Stimulated activated CD8-positive, alpha-beta memory T cell treated with anti-CD3 and anti-CD28 coated beads, Interleukin-12 subunit alpha, Interleukin-12 subunit beta, amount 100 ng/mL, for 1 hour (primary cell): Measurements from ENCODE around the gene ARHGEF39.

Experiments
- DNase-seq: peaks from one replicate; pipeline ENCODE4 v3.0.0-alpha.2; 2020; ENCODE audit warnings: low read depth

The ARHGEF39 gene, protein sequence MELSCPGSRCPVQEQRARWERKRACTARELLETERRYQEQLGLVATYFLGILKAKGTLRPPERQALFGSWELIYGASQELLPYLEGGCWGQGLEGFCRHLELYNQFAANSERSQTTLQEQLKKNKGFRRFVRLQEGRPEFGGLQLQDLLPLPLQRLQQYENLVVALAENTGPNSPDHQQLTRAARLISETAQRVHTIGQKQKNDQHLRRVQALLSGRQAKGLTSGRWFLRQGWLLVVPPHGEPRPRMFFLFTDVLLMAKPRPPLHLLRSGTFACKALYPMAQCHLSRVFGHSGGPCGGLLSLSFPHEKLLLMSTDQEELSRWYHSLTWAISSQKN

GRCh38 chr9:35664531-35665470 is at the start of gene ARHGEF39:
ARHGEF39 (minus strand) TSS chr9:35665195; CDS start chr9:35665169, 26 bp downstream.
- DNase-seq, result no peak

DNA sequence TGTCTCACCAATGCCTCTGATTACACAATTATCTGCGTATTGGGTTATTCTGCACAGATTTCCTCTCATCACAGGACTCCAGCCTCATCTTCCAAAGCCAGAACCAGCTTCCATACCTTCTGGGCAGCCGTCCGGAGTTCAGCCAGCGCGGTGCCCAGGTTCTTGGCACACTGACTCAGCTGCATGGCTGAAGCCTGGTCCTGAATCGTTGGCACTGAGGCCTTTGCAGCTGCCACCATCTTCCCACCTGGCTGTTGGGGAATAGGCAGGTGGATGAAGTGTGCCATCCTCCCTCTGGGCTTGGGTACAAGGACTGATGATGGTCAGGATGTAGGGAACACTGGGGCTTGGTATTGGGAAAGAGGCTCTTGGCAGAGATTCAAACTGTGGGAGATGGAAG is 49.1 kb upstream of the ARHGEF39 start:
- DNase-seq, result no peak

DNA sequence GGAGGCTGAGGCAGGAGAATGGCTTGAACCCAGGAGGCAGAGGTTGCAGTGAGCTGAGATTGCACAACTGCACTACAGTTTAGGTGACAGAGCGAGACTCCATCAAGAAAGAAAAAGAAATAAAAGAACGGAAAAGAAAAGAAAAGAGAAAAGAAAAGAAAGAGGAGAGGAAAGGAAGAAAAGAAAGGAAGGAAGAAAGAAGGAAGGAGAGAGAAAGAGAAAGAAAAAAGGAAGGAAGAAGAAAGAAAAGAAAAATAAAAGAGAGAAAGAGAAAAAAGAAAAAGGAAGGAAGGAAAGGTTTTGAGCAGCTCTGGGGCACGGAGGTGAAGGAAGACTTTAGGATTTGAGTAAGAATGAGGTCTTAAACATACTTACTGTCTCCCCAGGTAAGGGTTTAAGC is 48.6 kb upstream of the ARHGEF39 start:
- no peak for DNase-seq

DNA sequence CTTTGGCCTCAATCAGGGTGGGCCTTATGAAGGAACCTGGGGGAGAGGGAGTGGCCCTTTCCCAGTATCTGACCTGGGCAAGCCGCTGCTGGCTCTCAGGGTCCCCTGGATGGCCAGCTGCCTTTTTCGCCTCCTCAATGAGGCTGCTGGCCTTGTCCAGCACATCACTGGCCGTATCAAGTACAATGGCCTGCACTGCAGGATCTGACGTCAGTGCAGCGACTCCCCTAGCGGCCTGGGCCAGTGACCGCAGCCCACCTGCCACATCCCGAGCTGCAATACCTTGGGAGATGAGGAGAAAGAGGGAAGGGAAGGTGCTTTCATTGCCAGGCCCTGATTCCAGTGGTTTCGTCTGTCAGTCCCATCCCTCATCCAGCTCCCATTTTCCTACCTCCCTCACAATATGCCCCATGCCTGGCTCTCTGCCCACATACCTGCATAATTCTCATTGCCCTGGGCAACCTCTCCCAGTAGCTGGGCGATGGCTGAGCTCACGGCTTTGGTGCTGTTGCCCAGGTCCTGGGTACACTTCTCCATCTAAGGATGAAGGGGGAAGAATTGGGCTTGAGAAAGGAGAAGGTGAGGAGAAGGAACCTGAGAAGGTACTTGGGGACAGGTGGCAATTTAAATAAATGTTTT is 47.9 kb upstream of the ARHGEF39 start:
- DNase-seq, result no peak

GRCh38 chr9:35711501-35712428 is 46.8 kb upstream of the ARHGEF39 start:
- no peak for DNase-seq

GRCh38 chr9:35710818-35711500 is 46.0 kb upstream of the ARHGEF39 start:
- no peak for DNase-seq

DNA sequence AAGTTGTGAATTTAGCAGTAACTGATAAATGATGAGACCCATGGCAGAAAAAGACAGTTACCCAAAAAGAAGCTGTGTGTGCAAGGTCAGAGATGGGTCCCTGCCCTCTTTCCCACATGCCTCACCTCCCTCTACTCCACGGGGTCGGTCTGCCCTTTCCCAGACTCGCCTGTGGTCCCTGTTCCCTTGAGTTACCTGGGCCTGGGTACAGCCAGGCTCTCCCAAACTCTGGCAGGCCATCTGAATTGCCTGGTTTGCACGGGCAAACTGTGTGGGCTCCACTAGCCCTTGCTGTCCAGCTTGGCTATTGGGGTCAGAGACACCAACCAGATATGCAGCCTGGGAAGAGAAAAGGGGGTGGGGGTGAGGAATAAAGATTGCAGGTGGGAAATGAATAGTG is 43.2 kb upstream of the ARHGEF39 start:
- no peak for DNase-seq

- DNase-seq, result no peak
These were observed 42.0 kb upstream of the ARHGEF39 start for GRCh38 chr9:35706951-35707350.

DNA sequence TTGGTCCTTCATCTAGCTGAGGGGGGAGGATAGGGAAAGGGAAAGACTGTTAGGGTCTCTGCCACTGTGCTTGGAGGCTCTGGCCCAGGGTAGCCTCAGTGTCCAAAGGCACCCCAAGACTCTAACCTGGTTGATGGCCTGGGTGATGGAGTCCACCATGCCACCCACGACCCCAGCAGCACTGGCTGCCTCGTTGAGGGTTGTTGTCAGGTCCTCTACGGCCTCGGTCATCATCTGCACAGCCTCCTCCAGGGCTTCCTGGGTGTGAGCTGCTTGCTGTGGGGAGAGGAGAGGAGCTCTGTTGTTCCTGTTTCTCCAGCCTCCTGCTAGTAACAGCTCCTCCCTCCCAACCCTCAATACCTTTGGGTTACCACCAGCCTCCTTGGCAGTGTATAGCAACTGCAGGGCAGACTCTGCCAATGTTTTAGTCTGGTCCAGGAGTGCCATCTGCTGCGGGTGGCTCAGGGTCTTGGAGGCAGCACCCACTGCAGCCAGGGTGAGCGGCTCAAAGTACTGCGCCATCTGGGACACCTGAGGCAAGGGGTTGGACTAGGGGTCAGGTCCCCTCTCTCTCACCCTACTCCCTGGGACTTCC is 40.9 kb upstream of the ARHGEF39 start:
- no peak for DNase-seq

- DNase-seq, result no peak
These were observed 40.4 kb upstream of the ARHGEF39 start for GRCh38 chr9:35705372-35705771.

DNA sequence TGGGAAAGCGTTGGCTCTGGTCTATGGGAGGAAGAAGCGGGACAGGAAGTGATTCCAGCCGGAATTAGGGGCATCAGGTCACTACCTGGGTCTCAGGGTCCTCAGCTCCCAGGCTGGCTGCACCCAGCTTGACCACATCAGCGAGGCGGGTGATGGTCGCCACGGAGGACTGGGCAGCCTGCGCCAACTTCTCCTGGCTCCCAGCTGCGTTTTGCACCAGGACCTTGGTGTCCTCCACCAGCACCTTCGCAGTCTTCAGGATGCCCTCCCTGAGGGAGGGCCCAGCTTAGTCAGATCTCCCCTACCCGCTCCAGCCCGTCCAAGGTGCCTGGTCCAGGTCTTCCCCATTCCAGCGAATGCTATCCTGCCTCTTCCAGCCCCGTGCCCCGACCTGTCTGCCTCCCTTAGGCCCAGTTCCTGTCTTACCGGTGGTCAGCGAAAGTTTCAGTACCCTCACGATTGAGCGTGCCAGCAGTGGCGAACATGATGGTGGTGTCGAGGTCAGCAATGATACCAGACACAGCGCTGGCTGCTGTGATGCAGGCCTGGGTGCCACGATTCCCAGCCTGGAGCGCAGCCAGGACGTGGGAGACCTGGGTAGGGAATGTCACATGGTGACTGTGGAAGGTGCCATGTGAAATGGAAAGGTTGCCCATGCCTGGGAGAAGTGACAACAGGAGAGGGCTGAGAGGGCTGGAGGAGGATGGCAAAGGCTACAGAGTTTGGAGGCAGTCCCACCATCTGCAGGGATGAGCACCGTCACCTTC is 39.1 kb upstream of the ARHGEF39 start:
- DNase-seq, result no peak

DNA sequence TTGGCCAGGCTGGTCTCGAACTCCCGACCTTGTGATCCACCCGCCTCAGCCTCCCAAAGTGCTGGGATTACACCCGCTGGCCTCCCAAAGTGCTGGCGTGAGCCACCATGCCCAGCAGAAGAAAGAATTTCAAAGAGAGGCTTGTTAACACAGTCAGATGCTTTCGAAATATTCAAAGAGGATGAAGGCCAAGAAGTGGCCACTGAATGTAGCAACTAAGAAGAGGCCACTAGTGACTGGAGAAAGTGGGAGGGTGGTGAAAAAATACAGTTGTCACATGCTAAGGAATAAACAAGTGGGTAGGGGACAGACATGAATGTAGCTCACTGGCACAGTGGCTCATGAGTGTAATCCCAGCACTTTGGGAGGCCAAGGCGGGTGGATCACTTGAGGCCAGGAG is 37.7 kb upstream of the ARHGEF39 start:
- DNase-seq, result no peak

DNA sequence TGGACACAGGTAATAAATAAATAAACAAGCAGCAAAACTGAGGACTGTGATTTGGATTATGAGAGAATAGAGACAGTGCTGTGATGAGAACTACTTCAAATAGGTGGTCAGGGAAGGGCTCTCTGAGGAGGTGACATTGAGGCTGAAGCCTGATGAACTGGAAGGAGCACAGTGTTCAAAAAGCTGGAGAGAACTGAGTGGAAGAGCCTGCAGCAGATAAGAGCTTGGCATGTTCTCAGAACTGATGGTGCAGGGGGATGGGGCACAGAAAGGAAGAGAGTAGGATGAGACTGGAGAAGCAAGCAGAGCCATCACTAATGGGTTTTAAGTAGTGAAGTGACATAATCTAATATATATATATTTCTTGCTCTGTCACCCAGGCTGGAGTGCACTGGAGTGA is 35.9 kb upstream of the ARHGEF39 start:
- no peak for DNase-seq

- DNase-seq, result no peak
These were observed 35.0 kb upstream of the ARHGEF39 start for GRCh38 chr9:35700031-35700430.

DNA sequence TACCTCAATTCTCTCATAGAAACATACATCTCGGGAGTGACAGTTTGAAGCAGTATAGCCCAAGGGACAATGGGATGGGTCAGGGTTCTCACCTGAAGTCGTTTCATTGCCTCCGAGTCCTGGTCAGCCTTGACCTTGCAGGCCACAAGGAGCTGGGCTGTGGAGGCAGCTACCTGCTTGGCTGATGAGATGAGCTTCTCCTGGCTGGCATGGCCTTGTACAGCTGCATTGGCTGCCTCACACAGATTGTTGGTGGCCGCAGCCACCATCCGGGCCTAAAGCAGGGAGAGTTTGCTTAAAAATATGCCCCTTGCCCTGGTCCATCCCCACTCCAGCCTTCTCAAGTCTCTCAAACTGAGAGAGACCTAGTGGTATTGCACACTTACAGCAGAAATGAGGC is 33.2 kb upstream of the ARHGEF39 start:
- DNase-seq, result no peak

DNA sequence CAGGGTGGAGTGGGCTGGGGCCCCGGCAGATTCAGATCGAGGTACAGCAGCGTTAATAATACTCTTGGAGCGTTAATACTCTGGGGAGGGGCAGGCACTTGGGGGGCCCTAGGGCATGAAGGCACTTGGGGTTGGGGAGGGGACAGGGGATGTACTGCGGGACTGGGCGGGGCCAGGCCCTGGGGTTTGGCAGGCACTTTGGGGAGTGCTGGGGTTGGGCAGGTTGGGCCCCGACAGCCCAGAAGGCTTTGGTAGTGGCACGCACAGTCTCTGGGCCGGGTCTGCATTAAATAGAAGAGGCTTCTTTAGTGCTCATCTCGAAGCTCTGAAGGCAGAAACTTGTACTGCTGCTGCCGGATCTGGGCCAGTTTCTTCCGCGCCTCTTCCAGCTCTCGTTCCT is 32.5 kb upstream of the ARHGEF39 start:
- no peak for DNase-seq

GRCh38 chr9:35696520-35697215 is 31.7 kb upstream of the ARHGEF39 start:
- DNase-seq, result peak; percentile 45

DNA sequence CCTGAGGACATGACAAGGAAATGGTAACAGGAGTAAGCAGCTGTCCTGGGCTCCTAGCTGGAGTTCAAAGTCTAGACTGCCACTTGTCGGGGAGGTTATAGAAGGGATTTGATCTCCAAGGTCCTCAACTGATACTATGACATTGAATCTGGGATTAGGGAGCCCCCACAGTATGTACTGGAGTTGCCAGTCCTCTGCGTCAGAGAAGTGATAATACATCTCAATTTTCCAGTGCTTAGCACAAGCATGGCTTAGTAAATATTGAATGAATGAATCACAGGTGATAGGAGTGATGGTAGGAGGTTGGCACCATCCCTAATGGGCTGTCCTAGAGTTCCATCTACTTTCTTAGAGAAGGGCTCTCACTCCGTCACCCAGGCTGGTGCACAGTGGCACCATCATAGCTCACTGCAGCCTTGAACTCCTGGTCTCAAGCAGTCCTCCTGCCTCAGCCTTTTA is 31.0 kb upstream of the ARHGEF39 start:
- DNase-seq, result no peak

DNA sequence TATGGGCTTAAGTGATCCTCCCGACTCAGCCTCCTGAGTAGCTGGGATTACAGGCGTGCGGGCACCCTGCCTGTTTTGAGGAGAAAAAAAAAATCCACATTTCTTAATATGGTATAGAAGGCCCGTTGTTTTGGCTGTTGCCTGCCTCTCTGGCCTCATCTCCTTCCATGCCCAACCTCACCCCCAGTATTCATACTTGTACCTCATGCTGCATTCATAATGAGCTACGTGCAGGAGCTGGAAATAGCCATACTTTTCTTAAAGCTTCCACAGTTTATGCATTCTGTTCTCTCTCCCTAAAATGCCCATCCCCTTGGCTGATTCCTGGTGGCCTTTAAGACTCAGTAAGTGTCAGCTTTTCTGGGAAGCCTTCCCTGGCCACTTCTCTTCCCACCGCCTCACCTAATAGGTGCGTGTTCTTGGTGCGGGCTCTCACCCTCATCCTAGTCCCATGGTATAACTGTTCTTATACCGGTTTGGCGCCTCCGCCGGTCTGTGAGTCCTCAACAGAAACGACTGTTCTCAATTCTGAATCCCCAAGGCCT is 26.8 kb upstream of the ARHGEF39 start:
- no peak for DNase-seq
